ENCODE measurements around the gene COX10.

DNA sequence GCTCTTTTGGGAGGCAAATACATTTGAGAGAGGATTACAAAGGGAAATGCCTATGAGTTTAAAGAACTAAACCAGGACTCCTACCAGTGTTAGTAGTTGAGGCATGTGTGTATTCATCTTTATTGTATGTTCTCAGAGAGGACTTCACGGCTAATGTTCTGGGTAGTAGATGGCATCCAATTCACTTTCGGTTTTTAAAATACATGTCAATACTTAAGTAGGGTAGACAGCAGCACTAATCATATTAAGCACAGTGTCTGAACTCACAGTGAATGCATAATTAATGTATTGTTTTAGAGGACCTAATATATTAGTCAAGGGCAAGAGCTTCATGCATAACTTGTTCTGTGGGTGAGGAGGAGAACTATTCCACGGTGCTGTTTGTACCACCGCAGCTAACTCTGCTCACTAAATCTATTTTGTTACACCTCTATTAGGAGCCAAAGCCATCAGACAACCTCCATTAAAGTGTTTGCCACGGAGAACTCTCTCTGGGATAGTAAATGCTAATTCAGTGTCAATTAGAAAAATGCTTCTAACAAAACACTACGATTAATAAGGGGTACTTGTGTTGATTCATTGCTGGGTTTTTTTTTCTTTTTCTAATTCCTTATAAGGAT is 56.3 kb downstream of the COX10 start:
- TF ChIP-seq, protein P1, sequence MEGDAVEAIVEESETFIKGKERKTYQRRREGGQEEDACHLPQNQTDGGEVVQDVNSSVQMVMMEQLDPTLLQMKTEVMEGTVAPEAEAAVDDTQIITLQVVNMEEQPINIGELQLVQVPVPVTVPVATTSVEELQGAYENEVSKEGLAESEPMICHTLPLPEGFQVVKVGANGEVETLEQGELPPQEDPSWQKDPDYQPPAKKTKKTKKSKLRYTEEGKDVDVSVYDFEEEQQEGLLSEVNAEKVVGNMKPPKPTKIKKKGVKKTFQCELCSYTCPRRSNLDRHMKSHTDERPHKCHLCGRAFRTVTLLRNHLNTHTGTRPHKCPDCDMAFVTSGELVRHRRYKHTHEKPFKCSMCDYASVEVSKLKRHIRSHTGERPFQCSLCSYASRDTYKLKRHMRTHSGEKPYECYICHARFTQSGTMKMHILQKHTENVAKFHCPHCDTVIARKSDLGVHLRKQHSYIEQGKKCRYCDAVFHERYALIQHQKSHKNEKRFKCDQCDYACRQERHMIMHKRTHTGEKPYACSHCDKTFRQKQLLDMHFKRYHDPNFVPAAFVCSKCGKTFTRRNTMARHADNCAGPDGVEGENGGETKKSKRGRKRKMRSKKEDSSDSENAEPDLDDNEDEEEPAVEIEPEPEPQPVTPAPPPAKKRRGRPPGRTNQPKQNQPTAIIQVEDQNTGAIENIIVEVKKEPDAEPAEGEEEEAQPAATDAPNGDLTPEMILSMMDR (conservative IDR thresholded peaks at IDR 0.05; ENCODE audit: low read length), result no peak
- TF ChIP-seq EZH2phosphoT487 (IDR thresholded peaks at IDR 0.05; ENCODE audit: borderline replicate concordance, low read depth, low read length), result no peak

Measured in OCI-LY7 (cell line).